HG03442 (cell line): Measurements from ENCODE around the gene LRRC75B.
"Not testable (repeated sequence)": the region's sequence is repeated elsewhere in the genome, so short reads cannot be mapped to it uniquely, and the experiment has no call there.

Experiments
- ATAC-seq: cut with Tn5 transposase; IDR thresholded peaks from one replicate; pipeline ENCODE4 v1.9.1; 2021; ENCODE audit warnings: mild to moderate bottlenecking, moderate library complexity; ENCODE audit not compliant: unreplicated experiment

Gene LRRC75B

DNA sequence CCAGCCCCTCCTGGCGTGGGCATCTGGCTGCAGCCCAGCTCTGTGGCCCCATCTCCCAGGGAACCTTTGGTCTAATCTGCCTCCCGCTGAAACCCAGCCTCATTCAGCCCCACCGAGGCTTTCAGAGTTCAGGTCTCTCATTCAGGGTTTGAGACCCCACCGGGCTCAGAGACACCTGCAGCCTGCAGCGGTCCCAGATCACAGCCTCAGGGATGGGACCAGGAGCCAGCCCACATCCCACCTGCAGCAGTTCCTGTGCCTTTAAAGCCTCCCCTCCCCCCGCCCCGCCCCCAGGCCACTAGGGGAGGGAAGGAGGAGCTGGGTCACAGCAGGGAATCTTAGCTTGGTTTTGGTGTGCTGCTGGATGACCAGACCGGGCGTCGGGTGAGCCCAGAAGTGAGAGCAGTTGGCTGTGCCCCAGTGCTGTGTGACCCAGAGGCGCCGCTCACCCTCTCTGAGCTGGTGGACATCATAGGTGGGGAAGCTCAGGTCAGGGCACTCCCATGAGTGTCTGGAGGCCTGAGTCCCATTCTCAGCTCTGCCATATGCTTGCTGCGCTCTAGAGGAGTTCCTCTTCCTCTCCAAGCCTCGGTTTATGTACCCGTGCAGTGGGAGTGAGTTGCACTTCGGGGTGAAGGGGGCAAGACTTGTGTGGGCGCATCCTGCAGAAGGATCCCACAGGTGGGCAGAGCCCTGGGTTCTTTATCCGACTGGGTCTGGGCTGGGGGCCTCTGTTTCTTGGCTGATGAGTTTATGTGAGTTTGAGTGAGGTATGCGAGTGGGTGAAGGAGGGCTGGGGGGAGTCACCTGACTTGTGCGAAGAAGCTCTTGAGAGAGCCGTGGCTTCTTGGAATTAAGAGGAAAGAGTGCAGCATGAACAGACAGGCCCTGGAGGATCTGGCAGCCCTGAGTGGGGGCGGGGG, 10.2 kb upstream of the LRRC75B start, which contains the start of gene GGT1:
Gene GGT1, plus strand, starts transcription at position 347 of the 923 bp plus-strand sequence. CDS start 7,889 bp downstream, outside the sequence.
- not testable (repeated sequence) for ATAC-seq

DNA sequence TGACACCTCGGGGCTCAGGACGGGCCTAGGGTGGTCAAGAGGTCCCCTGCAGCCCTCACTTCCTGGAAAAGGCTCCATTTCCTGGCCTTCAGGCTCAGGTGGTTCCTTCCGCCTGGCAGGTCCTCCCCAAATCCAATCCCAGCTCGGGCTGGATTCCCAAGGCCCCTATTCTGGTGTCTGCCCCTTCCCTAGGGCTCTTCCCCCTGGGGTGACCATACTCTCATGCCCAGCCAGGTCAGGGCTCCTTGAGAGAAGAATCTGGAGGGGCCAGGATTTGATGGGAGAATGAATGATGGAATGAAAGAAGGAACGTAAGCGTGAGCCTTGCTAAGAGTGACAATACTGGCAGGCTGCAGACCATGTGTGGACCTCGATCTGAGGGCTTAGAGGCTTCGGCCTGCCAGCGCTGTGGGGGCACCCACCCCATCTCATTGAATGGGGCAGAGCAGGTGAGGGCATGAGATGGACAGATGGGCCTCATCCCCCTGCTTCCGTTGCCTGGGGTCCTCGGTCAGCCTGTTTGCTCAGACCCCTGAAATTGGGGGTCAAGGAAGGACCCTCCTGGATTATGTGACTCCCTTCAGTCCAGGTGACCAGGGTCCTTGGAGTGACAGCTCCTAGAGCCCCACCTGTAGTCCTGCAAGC, 9.4 kb upstream of the LRRC75B start:
- not testable (repeated sequence) for ATAC-seq

DNA sequence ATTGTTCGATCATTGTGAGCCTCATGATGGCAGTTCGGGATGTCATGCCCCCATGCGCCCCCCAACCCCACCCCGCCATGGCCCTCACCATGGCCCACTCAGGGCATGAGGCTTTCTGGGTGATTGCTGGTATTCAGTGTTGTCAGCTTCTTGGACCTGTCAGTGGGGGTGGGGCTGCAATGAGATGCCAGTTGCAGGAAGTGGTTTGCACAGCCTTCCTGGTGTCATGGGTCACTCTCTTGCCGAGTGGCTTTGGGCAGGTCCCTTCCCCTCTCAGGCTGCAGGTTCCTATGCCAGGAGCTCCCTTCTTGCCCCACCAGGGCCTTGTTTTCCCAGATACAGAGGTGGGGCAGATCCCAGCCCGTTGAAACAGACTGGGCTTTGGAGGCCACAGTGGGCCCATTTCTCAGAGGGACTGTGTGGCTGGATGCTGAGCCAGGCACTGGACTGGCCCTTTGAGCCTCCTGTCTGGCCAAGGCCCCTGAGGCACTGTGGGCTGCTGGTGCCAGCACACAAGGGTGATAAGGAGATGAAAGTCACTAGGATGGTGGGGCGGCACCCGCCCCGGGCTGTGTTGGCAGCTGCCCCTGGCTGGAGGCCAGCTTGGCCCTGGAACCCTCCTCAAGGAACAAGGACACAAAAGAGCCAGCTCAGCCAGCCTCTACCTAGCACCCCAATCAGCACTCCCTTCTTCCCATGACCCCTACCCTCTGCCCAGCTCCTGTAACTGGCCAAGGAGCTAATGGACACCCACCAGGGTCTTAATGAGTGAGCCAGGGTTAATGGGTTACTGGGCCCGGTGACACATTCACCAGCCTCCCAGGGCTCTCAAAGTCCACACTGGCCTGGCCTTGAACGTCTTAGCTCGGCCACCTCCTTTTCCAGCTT, 8.6 kb upstream of the LRRC75B start:
- ATAC-seq = no peak

DNA sequence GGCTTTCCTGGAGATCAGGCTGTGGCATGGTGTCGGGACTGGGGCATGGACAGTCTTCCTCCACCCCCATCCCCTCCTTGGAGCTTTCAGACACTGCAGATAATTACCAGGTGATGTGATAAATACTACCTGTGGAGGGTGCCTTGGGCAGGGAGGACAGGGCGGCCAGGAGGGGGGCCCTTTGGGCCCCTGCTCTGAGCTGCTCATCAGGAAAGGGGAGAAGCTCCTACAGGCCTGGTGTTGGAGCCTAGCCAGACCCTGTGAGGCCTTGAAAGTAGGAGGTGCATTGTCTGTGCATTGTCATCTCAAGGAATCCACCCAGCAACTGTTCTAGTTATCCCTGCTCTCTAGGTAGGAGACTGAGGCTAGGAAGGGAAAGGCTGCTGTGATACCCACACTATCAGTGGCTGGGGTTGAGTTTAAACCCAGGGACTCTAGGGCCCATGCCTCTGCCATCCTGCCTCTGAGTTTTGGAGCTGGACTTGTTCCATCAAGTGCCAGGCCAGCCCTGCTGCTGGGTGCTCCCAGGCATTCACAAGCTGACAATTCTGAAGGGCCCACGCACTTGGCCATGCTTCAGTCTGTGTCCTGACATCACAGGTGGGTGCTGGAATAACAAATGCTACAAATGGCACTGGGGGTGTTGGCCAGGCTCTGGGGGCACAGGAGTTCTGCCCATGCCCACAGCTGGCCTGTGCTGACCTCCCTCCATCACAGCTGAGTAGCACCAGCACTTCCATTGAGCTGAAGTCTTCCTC, 7.3 kb upstream of the LRRC75B start:
- ATAC-seq = not testable (repeated sequence)

DNA sequence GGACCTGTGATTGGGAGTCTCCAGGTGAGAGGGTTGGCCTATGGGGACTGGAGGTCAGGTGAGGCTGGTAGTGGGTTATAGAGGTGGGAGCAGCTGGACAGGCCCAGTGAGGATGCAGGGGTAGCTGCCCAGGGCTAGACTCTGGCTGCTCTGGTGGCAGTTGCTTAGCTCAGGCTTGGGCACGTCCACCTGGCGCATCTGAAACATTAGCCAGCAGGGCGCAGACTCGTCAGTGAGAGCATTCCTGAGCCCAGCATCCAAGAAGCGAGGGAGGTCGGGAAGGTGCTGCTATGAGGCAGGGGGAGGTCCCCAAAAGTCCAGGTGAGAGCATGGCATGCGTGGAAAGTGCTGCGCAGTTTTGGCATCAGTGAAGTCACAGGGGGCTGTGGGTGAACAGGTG, 6.6 kb upstream of the LRRC75B start:
- no peak for ATAC-seq

DNA sequence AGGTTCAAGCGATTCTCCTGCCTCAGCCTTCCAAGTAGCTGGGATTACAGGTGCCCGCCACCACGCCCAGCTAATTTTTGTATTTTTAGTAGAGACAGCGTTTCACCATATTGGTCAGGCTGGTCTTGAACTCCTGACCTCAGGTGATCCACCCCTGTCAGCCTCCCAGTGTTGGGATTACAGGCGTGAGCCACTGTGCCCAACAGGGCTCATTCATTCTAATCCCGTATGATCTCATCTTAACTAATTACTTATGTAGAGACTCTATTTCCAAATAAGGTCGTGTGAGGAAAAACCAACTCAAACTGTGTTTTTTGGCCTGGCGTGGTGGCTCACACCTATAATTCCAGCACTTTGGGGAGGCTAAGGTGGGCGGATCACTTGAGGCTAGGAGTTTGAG, 4.2 kb upstream of the LRRC75B start:
- ATAC-seq = not testable (repeated sequence)

DNA sequence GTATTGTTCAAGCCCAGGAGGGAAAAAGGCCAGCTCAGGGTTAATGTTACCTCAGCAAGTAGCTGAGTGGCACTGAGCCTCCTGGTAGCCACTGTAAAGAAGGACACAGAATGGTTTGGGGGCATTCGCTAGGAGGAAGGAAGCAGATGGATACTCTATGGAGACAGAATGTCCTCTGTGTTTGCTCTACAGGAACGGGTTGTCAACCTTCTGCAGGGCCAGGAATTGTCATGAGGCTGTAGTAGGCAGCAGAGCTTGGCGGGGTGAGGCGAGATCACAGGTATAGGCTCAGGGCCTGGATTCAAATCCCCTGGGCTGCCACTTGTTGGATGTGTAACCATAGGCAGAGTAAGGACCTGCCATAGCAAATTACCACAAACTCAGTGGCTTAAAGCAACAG, 3.0 kb upstream of the LRRC75B start:
- ATAC-seq = no peak

DNA sequence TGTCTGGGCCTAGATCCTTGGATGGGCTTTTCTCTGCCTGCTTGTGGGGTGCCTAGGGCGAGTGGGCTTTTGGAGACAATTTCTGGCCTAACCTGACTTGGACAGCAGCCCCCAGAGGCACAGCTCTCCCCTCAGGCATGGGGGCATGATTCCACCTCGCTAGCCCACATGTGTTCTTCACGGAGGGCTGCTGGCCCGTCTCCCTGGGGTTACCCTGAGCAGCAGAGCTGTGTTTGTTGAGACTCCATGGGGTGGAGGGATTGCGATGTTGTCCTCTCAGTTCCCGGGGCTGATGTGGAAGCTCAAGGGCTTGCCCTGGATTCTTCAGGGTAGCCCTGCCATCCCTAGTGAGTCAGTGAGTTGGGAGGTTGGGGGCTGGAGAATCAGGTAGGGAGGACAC, 2.4 kb upstream of the LRRC75B start:
- ATAC-seq = no peak

DNA sequence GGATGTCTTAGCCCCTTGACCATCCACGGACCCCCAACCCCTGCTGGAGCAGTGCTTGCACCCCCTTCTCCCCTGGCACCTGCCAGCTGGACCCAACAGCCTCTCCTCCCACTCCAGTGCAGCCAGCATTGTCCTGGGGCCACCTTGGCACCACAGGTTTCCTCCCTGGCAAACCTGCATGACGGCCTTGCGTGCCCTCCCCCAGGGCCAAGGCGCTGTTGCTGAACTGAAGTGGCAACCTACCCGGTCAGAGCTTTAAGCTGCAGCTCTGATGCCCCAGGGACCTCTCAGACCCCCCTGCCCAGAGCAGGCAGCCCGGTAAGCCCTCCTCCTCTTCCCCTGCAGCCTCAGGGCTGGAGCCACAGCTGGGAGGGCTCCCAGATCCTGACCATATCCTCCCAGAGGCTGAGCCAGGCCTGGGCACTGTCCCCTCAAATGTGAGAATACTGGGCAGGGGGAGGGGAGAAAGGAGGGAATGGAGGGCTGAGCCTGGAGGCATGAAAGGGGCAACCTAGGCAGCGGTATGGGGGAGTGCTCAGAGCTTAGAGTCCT, 1.8 kb upstream of the LRRC75B start:
- no peak for ATAC-seq

DNA sequence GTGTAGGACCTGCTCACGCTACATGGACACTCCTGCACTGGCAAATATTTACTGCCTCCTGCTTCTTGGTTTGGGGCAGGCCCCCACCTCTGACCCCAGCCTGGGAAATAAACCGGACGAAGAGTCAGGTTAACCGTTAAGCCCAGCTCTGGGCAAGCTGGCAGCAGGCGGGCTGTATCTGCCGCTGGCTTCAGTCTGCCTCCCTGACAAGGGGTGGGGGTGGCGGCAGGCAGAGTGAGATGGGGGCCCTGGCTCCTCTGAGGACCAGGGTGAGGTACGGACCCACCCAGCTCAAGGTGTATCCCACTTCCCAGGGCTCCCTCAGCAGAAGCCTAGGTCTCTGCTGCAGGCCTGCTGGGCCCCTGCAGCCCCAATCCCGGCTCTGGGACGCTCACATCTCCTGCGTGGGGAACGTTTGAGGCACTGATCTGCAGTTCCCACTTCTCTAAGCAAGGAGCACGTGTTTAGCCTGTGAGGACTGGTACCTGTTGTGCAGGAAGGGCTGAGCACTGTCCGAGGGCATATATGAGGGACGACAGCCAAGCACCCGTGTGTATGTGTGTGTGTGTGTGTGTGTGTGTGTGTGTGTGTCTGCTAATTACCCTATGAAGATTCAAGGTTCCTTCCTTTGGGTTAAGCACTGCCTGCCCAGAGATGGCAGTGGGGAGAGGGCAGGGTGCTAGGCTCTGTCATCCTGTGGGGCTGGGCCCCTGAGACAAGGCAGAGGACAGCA, 1.1 kb upstream of the LRRC75B start:
- ATAC-seq = no peak

DNA sequence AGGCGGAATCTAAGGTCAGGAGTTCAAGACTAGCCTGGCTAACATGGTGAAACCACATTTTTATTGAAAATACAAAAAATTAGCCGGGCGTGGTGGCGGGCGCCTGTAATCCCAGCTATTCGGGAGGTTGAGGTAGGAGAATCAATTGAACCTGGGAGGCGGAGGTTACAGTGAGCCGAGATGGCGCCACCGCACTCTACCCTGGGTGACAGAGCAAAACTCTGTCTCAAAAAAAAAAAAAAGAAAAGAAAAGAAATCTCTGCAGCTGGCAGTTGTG, 624 bp upstream of the LRRC75B start:
- not testable (repeated sequence) for ATAC-seq

DNA sequence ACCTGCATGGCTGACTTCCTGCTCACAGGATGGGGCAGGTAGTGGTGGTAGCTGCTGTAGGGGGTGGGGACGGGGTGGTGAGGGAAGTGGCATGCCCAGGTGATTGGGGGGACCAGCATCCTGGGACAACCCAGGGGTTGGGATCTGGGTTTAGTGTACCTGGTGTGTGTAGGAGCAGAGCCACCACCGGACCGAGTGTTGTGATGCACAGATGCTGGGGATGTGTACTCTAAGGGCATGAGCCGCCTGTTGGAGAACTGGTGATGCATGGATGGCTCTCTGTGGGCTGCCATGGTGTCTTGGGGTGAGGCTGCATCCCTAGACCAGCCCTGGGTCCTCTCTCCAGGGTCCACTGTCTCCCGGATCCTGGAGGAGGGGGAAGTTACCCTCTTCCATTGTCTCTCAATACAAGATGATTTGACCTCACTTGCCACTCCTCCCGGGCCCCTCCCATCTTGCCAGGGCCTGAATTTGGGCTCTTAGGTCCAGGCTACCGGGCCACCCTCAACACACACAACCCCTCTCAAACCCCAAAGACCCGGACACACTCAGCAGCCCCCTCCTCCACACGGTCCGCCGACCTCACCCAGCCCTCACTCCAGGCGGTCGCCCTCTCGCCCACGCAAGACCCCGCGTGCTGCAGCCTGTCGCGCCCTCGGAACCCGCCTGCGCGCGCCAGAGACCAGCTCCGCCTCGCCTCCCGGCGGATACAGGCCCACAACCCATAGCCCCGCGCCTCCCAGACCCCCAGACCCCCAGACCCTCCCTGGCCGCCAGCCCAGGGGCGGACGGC, 619 bp downstream of the LRRC75B start:
- ATAC-seq = peak; percentile 12

DNA sequence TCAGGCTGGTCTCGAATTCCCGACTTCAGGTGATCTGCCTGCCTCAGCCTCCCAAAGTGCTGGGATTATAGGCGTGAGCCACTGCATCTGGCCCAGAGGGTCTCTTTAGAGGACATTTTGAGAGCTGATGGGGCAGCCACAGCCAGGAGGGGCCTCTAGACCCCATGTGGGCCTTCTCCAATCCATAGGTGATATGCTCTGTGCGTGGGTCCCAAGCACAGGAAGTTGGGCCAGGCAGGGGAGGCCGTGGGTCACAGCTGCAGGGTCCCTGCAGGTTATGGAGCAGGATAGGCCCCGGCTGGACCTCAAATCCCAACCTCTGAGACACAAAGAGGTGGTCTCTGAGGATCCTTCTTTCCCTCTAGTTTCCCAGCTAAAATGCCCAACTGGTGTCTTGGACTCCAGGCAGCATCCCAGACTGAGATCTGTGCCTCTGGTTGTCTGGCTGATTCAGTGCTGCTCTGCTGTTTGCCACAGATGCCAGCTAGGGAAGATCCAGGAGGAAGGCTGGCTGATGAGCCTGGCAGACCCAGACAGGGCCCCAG, 1.5 kb downstream of the LRRC75B start:
- ATAC-seq = no peak

DNA sequence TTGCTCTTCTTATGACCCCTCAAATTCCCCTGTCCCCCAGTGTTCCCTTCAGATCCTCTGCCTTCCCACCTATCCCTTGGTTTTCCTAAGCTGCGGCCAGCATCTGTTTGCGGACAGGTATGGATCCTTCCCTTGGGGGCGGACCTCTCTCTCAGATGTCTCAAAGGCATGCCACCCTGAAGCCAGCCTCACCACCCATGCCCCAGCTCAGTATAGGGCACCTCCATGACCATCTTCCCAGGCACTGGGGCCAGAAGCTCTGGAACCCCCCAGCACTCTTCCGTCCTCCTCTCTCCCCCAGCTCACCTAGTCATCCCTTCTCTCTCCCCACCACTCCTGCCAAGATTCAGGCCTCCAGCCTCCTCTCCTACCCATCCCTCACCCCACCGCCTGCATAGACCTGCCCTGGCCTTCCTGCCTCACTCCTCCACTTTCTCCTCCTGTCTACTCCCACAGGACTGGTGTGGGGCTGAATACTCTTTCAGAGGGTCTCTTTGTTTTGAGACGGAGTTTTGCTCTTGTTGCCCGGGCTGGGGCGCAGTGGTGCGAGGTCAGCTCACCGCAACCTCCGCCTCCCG, 2.2 kb downstream of the LRRC75B start:
- no peak for ATAC-seq

DNA sequence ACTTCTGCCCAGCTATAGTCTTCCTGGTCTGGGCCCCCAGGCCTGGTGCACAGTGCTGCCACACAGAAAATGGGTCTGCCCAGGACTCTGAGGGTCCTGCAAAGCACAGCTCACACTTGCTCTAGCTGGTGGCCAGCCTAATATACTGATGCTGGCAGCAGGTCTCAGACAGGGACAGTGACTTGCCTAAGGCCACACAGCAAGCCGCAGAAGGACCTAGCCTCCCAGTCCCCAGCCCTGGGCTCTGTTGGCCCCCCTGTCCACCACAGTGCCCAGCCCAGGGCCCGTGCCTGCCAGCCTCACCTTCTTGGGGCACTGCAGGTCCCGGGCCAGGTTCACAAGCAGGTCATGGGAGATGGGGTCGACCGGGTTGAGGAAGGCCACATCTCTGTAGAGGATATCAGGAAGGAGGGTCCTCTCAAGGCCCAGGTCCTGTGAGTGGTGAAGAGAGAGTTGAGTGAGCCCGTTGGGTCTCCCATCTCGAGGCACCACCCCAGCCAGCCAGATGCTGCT, 3.3 kb downstream of the LRRC75B start:
- no peak for ATAC-seq

DNA sequence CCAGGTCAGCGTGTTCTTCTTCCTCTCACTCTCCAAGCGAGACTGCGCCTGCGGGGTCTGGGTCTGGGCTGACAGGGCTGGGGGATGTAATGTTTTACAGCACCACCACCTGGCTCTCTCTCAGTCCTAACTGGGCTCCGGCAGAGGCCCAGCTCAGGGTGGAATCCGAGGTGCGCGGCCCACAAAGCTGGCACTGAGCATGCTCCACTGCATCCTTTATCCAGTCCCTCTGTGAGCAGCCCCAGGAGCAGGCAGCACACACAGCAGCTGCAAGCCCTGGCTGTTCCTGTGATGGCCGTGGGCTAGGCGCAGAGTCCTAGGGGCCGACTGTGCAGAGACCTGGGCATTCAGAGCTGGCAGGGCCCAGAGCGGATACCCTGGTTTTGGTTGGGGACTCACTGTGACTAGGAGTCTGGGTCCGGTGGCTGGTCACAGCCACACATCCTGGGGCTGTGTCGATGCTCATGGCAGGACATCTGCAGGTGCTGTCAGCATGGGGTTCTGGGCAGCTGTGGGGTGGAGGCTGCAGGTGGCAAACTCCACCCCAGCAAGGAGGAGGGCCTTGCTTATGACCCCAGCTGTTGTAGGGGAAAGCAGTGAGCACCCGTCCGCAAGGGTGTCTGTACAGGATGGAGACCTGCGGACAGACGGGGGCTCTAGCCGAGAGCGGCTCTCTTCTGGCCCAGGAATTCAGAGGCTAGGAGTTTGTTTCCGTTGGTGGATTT, 4.0 kb downstream of the LRRC75B start:
- ATAC-seq = no peak

DNA sequence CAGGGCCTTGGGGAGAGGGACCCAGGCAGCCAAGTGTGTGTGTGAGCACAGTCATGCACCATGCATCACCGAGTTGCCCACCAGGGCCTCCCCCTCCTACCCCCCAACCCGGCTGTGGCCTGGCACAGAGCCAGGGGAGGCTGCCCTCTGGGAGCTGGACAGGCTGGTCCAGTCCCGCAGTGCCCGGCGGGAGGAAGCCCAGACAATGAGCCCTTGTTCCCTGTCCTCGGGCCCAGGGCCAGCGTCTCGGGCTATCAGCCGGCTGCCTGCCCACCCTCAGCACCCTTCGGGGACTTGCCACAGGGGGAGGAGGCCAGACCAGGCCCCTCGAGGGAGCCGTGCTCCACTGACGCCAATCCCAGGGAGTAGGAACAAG, 4.5 kb downstream of the LRRC75B start:
- no peak for ATAC-seq
